ENCODE results near the gene TLNRD1. TPM values are rescaled to one million over a fixed set of nuclear protein-coding genes. Genes with fewer than 3 reads are reported as not detected.

Gene TLNRD1
- total and polyA plus RNA-seq, 4 donors, result 10.8 to 36.5 (median 20.7) TPM

DNA sequence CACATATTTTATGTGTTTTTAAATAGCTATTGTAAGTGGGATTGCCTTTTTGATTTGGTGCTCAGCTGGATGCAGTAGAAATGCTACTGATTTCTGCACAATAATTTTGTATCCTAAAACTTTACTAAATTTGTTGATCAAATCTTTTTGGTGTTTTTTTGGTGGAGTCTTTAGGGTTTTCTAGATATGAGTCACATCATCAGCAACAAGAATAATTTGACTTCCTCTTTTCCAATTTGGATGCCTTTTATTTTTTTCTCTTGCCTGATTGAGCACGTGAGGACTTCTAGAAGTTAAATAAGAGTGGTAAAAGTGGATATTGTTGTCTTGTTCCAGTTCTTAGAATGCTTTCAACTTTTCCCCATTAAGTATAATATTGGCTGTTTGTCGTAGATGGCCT lies 51.3 kb downstream of the TLNRD1 start:
- no peak for DNase-seq
- ATAC-seq (ENCODE audit: insufficient read depth, low FRiP score), result no peak
- WGBS, 2 donors, result 56 to 61% methylated on average over 2 of the region's 2 CpGs
- Histone ChIP-seq H3K4me3 (no peak overlapping the region), H3K27me3 (ENCODE audit: control insufficient read depth in 3 of 3, insufficient read depth in 3 of 3, low read length in 2 of 3) (no peaks in the 10 kb centered on the region), H3K4me1 (ENCODE audit: control insufficient read depth in 5 of 5, insufficient read depth in 5 of 5, low read length in 5 of 5) (no peaks in the 10 kb centered on the region), H3K36me3 (ENCODE audit: control insufficient read depth in 4 of 4, insufficient read depth in 4 of 4, low read length in 4 of 4) (no peaks in the 10 kb centered on the region), H3K9me3 (ENCODE audit: control insufficient read depth in 4 of 4, insufficient read depth in 3 of 4, low read length in 3 of 4) (no peaks in the 10 kb centered on the region), H3K9ac (ENCODE audit: insufficient read depth in 1 of 2, low read length in 2 of 2) (no peak overlapping the region), H3K27ac (ENCODE audit: low read depth in 1 of 2, low read length in 1 of 2) (no peak overlapping the region)
- no peak for TF ChIP-seq CTCF (IDR thresholded peaks at IDR 0.05; ENCODE audit: control extremely low read depth, extremely low read depth)

DNA sequence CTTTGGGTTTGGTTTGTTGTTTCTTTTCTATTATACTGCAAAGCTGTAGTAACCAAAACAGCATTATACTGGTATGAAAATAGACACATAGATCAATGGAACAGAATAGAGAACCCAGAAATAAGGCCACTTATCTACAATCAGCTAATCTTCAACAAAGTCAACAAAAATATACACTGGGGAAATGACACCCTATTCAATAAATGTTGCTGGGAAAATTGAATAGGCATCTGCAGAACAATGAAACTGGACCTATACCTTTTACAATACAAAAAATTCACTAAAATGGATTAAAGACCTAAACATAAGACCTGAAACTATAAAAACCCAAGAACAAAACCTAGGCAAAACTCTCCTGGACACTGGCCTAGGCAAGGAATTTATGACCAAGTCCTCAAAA lies 52.9 kb downstream of the TLNRD1 start:
- Histone ChIP-seq H3K27me3 (ENCODE audit: control insufficient read depth in 3 of 3, insufficient read depth in 3 of 3, low read length in 2 of 3) (no peaks in the 10 kb centered on the region), H3K9me3 (ENCODE audit: control insufficient read depth in 4 of 4, insufficient read depth in 3 of 4, low read length in 3 of 4) (peaks cover 0 to 3% (median 0%) of the 10 kb centered on the region in 4 donors), H3K4me1 (ENCODE audit: control insufficient read depth in 5 of 5, insufficient read depth in 5 of 5, low read length in 5 of 5) (no peaks in the 10 kb centered on the region), H3K27ac (ENCODE audit: low read depth in 1 of 2, low read length in 1 of 2) (no peak overlapping the region), H3K4me3 (no peak overlapping the region), H3K9ac (ENCODE audit: insufficient read depth in 1 of 2, low read length in 2 of 2) (no peak overlapping the region), H3K36me3 (ENCODE audit: control insufficient read depth in 4 of 4, insufficient read depth in 4 of 4, low read length in 4 of 4) (no peaks in the 10 kb centered on the region)
- no peak for TF ChIP-seq CTCF (IDR thresholded peaks at IDR 0.05; ENCODE audit: control extremely low read depth, extremely low read depth)
- no peak for DNase-seq
- no peak for ATAC-seq (ENCODE audit: insufficient read depth, low FRiP score)

GRCh38 chr15:81054236-81054635 lies 53.5 kb downstream of the TLNRD1 start:
- no peak for TF ChIP-seq CTCF (IDR thresholded peaks at IDR 0.05; ENCODE audit: control extremely low read depth, extremely low read depth)
- Histone ChIP-seq H3K36me3 (ENCODE audit: control insufficient read depth in 4 of 4, insufficient read depth in 4 of 4, low read length in 4 of 4) (no peaks in the 10 kb centered on the region), H3K9ac (ENCODE audit: insufficient read depth in 1 of 2, low read length in 2 of 2) (no peak overlapping the region), H3K9me3 (ENCODE audit: control insufficient read depth in 4 of 4, insufficient read depth in 3 of 4, low read length in 3 of 4) (peaks cover 0 to 3% (median 0%) of the 10 kb centered on the region in 4 donors), H3K4me1 (ENCODE audit: control insufficient read depth in 5 of 5, insufficient read depth in 5 of 5, low read length in 5 of 5) (no peaks in the 10 kb centered on the region), H3K27me3 (ENCODE audit: control insufficient read depth in 3 of 3, insufficient read depth in 3 of 3, low read length in 2 of 3) (no peaks in the 10 kb centered on the region), H3K4me3 (no peak overlapping the region), H3K27ac (ENCODE audit: low read depth in 1 of 2, low read length in 1 of 2) (no peak overlapping the region)
- DNase-seq, result no peak
- WGBS, 2 donors, result 90 to 92% methylated on average over 2 of the region's 2 CpGs
- no peak for ATAC-seq (ENCODE audit: insufficient read depth, low FRiP score)

Small RNA genes within 50 kb of the gene (small RNA-seq; reads per million reads assigned to genes)
- not detected for gene MIR4514 (ENCODE audit: low replicate concordance)

Other genes with a start within 250 kb of the TLNRD1 start
- gene CEMIP, start 221.6 kb upstream of the TLNRD1 start, total RNA-seq, result 1 to 10 TPM; 3.6 to 4.2 TPM
- gene CEMIP, start 221.6 kb upstream of the TLNRD1 start, polyA plus RNA-seq, result 10 to 100 TPM in 1 of 2 donors, 1 to 10 TPM in 1; 1.9 to 32.0 TPM
- gene MESD, start 11.1 kb upstream of the TLNRD1 start, total RNA-seq, result 10 to 100 TPM; 26.0 to 26.4 TPM
- gene MESD, start 11.1 kb upstream of the TLNRD1 start, polyA plus RNA-seq, result 10 to 100 TPM; 15.3 to 17.8 TPM
- gene CFAP161, start 133.3 kb downstream of the TLNRD1 start, total RNA-seq, result 10 to 100 TPM in 1 of 2 donors, 1 to 10 TPM in 1; 5.2 to 11.2 TPM
- 1 to 10 TPM; 2.4 to 2.6 TPM for gene CFAP161, start 133.3 kb downstream of the TLNRD1 start, polyA plus RNA-seq
- gene IL16, start 196.0 kb downstream of the TLNRD1 start, total RNA-seq, result 10 to 100 TPM; 27.8 to 45.4 TPM
- 10 to 100 TPM; 18.8 to 21.1 TPM for gene IL16, start 196.0 kb downstream of the TLNRD1 start, polyA plus RNA-seq